ENCODE data around the gene CACNA1C.

DNA sequence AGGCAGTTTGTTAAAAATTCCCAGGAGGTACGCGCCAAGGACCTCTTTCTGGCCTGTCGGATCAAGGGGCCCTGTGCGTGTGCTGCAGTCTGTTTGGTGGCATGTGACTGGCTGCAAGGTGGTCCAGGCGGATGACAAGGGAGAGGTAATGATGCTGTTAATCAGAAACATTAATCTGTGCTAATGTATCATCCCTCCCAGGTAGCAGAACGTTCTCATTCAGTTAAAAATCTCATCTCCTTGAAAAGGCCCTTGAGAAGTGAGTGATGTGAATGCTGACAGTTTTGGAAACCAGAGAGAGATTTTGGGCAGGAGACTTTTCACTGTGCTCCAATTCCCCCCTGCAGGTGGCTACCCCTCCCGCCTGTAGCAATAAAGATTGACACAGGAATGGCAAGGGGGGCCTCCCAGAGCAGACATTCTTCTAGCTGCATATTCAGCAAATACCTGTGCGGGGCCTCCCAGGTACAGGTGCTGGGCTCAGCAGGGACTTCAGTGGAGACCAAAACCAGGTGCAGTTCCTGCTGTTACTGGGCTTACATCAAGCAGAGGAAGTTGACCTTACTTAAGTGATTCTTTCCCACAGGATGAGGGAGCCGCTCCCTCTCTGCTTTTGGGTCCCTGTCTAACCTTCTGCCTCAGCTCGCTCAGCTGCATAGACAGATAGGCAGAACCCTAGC lies 364.8 kb downstream of the CACNA1C start:
- TF ChIP-seq CTCF (IDR thresholded peaks at IDR 0.05; ENCODE audit: low read depth, low read length, poor library complexity, severe bottlenecking) (no peak), EZH2phosphoT487 (IDR thresholded peaks at IDR 0.05; ENCODE audit: borderline replicate concordance, low read length) (no peak)

Measured in DOHH2 (cell line).